ENCODE data around the gene MEAK7.

The MEAK7 gene, protein sequence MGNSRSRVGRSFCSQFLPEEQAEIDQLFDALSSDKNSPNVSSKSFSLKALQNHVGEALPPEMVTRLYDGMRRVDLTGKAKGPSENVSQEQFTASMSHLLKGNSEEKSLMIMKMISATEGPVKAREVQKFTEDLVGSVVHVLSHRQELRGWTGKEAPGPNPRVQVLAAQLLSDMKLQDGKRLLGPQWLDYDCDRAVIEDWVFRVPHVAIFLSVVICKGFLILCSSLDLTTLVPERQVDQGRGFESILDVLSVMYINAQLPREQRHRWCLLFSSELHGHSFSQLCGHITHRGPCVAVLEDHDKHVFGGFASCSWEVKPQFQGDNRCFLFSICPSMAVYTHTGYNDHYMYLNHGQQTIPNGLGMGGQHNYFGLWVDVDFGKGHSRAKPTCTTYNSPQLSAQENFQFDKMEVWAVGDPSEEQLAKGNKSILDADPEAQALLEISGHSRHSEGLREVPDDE

DNA sequence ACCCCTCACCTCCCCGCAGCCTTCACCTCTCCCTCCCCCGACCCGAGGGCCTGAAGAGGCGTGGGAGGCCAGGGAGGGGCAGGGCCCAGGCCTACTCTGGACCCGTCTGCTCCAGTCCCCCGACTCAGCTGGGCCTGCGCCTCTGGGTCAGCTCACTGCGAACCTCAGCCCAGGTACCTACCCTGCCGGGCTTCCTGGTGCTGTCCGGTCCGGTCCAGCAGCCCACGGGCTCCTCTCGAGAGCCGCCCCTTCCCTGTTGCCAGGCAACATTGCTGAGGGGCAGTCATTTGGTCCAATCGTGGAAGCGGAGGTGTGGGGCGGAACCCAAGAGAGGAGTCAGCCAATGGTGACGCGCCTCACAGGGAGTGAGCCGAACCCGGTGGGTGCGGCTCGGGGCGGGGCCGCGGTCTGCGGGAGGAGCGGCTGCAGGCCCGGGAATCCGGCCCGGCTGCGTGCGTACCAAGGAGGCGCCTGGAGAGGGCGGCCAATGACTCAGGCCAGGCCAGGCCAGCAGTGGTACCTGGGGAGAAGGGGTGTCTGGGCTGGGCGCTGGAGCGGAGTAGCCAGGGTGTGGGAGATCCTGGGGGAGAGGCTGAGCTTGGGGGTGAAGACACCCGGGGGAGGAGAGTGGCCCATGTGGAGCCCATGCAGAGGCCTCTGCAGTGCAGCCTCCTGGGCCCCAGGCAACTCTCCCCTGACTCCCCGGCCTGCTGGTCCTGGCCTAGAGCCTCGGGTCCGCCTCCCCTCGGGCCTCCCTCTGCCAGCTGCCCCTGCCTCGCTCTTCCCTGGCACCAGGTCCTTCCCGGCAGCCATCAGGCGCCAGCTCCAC, at the start of gene MEAK7:
Gene MEAK7, minus strand, starts transcription at position 240 of the 829 bp plus-strand sequence. CDS start 6,573 bp downstream, outside the sequence.
- peak; percentile 99 for DNase-seq

DNA sequence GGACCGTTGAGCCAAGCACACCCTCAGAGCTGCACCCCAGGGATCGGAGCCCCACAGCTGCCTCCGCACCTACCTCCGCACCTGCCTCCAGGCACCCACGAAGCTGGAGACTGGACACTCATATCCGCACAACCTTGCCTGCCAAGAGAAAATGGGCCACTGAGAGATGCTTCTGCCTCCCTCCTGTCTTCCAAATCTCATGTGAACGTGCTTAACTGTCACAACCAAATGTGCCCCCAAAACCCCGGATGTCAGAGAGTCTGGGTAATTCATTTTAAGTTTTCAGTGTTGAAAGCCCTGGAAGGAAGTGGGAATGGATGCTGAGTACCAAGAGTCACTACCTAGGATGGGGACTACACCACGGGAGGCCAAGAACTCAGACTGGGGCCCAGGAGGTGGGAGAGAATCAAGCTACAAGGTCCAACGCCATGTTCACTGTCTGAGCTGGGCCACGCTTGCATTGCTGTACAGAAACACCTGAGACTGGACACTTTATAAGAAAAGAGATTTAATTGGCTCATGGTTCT, 49.5 kb upstream of the MEAK7 start:
- no peak for DNase-seq

DNA sequence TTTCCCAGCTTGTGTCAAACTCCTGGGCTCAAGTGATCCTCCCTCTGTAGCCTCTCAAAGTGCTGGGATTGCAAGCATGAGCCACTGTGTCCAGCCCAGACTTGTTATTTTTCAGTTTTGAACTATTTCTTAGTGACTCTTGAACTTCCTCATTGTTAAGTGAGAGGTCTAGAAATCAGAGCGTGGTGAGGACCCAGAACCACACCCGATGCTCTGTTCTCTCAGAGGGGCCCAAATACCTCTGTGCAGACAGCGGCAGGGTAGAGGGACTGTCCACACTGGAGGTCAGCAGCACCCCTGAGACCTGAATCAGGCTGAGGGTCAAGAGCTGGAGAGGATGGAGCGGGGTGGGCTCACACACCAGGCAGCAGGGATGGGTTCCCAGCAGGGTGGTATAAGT, 47.7 kb upstream of the MEAK7 start:
- DNase-seq: no peak

DNA sequence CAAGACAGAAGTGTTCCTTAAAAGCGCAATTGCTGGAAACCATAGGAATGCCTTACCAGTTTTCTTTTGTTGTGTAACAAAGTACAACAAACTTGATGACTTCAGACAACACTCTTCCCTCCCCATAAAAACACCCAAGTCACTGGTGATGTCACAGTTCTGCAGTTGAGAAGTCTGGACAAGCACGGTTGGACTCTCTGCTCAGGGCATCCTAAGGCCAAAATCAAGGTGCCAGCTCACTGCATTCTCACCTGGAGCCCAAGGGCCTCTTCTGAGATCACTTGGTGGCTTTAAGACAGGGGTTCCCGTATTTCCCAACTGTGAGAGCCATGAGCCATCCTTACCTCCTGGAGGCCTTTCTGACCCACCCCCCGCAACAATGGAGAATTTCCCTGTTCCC, 45.6 kb upstream of the MEAK7 start:
- no peak for DNase-seq

DNA sequence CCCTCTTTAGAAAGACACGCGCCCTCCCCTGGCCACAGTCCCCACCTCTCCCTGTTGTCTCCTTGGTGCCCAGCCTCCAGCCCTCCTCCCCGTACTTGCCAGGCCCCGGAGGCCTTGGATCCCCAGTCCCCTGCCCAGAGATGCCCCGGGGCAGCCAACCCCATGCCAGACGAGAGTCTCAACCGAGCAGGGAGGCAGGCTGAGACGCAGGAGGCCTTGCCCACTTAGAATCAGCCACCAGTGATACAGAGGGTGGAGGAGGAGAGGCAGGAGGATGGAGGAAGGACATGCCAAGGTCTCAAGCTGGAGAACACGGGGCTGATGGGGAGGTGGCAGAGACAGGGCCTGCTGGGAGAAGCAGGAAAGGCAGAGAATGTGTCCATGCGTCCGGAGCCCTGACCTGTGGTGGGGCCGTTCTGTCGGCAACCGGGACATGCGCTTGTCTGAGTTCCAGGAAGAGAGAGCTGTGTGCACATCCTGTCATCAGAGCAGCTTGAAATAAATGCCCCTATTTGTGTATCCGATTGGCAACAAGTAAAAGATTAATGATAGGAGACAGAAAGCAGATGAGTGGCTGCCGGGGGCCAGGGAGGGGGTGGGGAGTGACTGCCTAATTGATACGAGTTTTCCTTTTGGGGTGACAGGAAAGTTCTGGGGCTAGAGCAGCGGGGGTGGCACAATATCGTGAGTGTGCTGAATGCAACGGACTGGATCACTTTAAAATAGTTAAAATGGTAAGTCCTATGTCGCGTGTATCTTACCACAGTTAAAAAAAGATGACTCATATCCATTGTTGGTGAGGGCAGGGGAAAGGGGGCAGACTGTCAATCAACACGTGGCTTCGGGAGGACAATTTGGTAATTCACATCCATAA, 44.7 kb upstream of the MEAK7 start:
- no peak for DNase-seq

DNA sequence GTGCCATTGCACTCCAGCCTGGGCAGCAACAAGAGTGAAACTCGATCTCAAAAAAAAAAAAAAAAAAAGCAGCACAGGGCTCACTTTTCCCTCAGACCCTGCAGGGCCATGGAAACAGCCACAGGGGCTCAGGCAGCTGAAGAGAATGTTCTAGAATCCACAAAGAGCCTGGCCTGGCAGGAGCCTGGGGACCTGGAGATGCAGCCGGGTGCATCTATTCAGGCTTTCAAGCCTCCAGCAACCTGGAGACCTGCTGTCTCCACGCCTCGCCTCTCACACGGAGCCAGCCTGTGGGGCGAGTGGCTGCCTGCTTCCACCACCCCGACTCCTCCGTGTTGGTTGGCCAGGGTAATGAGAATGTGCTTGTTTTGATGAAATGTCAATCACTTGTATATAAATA, 44.0 kb upstream of the MEAK7 start:
- DNase-seq: no peak

DNA sequence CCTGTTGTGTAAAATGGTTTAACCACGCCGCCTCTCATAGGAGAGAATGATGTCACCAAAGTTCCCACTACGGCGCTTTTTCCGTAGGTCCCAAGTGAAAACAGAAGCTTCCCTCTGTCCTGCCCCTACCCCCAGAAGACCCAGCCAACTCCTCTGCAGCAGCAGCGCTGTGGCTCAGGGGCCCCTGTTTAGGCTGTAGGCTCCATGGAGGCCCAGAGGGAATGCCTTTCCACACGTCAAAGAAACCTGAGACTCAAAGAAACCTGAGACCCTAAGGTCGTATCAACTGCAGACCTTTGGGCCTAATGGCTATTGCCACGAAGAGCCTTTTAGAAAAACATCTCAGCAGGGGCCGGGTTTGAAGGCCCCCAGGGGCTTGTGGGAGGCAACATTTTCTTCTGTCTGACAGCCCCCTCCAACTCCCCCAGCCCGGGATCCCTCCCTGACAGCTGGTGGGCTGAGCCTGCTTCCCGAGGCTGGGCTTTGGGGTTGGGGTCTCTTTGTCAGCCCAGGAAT, 43.1 kb upstream of the MEAK7 start:
- no peak for DNase-seq

DNA sequence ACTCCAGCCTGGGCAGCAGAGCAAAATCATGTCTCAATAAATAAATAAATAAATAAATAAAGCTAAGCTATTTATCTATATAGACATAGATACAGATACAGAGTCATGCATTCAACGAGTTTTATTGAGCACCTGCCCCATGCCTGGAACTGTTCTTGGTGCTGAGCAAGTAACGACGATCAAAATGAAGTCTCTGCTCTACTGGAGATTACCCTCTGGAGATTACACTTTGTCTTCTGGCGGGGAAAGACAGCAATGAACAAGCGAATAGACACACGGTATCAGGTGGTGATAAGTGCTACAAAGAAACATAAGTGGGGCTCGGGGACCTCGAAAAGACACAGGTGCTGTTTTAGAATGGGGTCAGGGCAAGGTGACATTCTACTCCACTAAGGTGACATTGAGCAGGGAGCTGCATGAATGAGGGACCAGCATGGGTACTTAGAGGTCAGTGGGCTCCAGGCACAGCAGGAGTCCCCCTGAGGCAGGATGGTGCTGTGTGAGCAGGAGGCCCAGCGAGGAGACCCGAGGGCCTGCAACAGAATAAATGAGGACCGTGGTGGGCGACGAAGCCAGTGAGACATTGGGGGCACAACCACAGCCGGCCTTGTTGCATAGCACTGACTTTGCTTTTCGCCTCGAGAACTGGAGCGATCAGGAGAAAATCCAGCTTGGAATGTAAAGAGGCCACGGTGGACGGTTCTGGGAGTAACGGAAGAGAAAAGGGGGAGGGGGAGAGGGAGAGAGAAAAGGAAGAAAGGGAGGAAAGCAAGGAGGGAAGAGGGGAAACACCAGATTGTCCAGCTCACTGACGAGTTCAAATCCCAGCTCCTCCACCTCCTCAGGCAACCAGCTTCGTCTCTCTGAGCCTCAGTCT, 42.4 kb upstream of the MEAK7 start:
- no peak for DNase-seq

DNA sequence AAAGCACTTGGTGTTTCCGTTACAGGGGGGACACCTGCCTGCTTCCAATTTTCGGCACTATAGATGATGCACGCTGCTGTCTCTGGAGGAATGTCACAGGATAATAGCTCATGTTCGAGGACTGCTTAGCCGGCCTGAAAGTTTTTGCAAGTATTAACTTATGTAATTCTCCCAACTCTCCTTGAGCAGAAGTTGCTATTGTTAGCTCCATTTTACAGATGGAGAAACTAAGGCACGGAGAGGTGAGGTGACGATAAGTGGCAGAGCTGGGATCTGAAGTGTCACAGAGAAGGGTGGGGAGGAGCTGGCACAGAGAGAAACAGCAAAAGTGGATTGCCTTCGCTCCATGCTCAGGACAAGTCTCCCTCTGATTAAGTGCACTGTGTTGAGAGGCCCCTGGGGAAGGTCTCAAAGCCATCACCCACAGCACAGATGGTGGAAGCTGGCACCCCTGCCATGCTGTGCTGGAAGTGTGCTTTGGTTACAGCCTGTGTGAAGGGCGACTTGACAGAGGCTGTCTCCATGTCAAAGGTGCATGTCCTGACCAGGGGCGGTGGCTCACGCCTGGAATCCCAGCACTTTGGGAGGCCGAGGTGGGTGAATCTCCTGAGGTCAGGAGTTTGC, 40.8 kb upstream of the MEAK7 start:
- no peak for DNase-seq

DNA sequence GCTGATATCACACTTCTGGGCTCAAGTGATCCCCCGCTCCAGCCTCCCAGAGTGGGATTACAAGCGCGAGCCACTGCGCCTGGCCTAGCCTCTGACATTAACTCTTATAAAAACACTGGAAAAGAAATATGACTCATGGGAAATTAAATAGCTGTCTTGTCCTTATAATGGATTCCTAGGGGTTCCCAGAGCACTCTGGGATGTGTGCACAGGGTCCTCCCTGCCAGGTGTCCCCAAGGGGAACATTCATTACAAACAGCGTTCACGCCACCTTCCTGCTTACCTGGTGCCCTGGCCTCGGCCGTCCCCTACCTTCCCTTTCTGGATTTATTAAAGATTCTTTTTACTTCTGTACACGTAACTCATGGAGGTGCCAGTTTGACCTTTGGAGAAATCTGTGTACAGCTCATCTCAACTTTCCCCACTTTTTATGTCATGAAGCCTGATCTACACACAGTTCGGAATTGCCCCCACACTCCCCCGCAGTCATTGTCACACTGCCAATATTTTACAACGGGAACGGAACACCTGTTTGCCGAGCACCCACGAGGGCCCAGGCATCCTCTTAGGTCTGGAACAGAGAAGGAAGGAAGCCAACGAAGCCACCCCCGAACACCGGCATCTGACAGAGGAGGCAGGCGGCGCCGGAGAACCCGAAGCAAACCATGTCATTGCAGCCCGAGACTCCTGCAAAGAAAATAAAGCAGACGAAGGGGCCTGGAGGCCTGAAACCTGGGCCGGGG, 39.7 kb upstream of the MEAK7 start:
- no peak for DNase-seq

DNA sequence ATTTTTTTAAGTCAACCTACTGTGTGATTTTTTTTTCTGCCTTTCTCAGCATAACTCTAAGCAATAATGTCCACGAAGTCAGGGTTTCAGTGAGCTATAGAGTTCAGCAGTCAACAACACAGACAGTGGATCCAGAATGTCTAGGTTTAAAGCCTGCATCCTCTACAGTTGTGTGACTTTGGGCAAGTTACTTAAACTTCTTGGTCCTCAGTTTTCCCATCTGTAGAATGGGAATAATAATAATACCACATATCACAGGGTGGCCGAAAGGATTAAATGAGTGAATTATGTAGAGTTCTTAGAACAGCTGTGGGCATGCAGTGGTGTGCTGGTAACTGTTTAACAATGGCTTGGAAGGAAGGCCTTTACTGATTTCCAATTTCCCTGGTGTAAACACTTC, 38.8 kb upstream of the MEAK7 start:
- DNase-seq: no peak

DNA sequence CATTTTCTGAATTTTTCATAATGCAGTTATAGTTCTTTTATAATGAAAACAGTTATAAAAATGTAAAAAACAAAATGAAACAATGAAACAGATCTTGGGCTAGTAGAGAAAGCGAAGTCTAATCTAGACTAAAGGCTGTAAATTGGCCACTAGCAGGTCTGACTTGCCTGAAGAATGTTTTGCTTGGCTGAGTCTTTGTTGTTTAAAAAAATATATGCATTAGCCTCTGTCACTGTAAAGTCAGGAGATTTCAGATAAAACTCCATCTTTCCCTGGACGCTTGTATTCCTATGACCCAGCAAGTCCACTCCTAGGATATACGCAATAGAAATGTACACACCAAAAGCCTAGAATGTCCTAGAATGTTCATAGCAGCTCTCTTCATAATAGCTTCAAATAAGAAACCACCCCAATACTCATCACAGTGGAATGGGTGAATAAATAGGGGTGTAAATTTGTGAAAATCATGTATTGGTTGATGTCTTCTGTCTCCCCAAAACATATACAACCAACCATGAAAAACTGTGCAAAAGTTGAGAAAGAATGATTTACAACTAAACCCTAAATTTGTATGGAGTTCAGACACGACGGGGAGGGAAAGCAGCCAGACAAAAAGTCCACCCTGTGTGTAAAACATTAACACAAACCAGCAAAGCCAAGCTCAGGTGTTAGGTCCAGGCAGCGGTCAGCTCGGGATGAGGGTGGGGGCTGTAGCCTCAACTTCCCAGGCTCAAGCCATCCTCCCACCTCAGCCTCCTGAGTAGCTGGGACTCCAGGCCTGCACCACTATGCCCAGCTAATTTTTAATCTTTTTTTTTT, 37.7 kb upstream of the MEAK7 start:
- DNase-seq: no peak

DNA sequence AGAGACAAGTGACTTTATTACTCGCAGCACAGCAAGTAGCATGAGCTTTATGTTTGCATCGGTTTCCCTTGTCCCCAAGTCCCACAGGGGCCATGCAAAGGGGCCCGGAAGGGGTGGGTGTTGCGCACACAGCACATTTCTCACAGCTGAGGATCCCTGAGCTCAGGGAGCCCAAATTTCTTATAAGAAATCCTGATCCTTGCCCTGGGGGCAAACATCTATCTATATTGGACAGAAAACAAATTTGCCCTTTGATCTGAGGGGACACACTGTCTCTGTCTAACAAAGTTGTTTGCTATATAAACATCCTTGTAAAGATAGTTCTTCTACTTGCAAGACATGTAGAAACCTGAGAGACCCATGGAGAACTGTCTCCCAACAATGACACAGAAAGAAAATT, 35.7 kb upstream of the MEAK7 start:
- no peak for DNase-seq

DNA sequence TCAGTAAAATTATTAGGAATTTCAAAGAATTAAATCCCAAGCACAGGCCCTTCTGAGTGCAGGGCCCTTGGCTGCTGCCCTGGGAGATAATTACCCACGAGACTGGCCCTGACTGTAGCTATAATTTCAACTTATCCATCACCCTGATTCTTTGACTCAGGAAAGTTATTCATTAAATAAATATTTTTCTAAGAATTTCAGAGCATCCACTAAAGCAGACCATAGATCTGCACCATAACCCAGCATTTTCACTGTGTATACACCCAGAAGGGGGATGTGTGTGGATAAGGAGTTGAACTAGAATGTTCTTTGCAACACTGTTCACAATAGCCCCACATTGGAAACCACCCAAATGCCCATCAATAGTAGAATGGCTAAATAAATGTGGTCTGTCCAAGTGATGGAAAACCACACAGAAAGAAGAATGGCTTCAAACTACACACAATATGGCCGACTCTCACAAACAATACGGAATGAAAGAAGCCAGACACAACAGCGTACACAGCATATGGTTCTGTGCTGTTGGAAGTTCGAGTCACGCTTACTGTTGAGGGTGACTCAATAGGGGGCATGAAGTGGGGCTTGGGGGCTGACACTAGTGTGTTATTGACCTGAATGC, 33.9 kb upstream of the MEAK7 start:
- no peak for DNase-seq

DNA sequence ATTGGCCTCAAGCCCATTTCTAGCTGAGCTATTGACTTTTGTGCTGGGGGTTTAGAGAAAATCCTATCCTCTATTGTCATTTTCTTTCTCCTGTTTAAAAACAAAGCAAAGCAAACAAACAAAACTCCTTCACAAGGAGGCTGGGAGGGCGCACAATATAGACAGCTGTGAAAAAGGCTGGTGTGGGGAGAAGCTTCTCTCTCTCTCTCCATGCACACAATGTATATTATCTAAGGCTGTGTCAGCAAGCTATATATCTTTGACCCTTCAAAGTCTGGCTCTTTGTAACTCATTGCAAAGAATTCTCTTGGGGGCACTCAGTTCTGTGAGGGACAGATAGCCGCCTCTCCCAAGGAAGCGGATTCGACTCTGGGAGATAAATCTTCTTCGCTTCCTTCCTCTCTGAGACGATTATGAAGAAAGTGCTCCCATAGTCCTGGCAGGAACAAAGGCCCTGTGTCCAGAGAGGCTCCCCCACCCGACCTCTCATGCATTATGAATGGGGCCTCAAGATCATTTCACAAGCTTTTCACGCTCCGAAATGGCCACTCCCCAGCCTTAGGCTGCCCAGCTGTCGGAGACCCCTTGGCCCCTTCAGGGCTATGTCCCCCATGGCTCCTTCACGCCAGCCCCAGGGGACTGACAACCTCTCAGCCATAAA, 33.2 kb upstream of the MEAK7 start:
- no peak for DNase-seq

DNA sequence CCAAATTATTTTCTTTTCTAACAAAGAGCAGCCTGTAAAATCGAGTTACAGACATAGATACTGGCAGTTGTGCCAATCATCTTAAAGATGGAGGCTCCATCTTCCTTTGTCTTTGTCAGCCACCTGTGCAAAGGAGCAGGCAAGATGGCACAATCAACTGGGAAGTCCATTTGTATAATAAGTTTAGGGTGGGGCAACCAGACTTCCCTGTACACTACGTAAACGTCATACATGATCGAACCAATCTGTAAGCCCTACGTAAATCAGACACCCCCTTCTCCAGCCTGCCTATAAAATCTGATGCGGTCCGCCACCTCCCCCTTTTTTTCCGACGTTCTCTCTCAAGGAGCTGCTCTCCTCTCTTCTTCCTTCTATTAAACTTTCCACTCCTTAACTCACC, 31.4 kb upstream of the MEAK7 start:
- DNase-seq: no peak

DNA sequence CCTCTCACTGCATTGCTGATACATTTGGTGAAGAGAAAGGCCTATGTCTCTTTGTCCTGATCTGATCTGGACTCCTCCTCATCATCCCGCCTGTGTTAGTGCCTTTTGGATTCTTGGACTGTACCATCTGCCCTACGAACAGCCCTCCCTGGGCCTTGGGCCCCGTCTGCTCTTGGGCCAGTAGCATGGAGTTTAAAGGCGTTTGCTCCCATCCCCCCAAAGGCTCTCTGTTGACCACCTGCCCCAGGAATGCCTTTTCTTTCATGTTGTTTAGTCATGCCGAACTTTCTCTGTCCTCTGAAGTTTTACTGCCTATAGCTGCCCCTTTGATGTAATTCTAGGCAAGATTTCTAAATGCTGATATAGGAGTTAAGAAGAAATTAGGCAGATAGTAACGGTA, 30.9 kb upstream of the MEAK7 start:
- no peak for DNase-seq

DNA sequence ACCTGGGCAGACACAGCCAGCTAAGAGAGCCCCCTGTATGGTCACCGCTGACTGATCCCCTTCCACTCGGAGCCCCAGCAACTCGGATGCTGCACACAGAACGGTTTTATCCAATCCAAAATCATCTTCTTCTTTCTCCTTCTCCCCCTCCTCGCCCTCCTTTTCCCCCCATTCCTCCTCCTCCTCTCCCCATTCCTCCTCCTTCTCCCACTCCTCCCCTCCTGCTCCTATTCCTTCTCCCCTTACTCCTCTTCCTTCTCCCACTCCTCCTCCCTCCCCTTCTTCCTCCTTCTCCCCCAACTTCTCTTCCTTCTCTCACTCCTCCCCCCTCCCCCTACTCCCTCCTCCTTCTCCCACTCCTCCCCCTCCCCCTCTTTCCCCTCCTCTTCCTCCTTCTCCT, 30.4 kb upstream of the MEAK7 start:
- no peak for DNase-seq

All from right hindlimb (tissue), 1 donor.